ENCODE results near the gene CTDP1. TPM values are rescaled to one million over a fixed set of nuclear protein-coding genes. Genes with fewer than 3 reads are reported as not detected.

Gene CTDP1
- total RNA-seq, 1 donor from 2014 or later = 15.7 TPM

DNA sequence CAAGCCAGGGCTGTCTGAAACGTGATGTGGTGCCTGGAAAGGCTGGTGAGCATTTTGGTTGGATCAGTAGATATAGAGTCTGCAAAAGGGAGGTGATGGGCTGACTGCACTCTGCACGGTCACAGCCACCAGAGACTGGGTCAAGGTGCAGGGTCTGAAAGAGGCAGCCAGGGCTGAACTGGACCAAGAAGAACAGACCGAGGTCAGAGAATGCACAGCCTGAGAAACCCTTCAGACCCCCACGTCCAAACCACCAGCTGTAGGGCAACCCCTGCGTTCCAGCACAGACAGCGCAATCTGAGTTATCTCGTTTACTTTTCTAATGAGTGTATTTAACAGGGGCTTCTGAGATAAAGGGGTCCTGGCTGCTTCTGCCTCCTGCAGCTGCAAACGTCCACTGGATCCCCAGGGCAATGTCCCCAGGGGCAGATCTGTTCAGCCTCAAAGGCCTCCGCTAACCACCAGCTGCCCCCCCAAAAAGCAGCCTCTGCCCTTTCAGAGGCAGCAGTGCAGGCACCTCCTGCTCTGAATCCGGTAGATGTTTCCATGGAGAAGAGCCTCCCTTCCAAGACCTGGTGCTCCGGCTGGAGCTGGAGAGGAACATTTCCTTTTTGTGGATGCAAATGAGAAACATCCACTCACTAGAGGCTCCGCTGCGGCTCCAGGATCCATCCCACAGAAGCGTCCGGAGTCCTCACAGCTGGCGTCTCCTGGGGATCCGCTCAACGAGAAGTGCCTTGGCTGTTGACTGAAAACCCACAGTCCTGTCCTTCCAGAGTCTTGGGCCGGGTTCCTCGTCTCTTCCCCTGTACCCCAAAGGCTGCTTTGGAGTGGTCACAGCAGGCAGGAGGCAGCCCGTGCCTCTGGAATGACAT, 117.2 kb downstream of the CTDP1 start:
- DNase-seq (ENCODE audit: low spot score) (peak; percentile 57), ATAC-seq (peak; percentile 27)
- intact Hi-C loops (cut with DNase I) = no loop called here

DNA sequence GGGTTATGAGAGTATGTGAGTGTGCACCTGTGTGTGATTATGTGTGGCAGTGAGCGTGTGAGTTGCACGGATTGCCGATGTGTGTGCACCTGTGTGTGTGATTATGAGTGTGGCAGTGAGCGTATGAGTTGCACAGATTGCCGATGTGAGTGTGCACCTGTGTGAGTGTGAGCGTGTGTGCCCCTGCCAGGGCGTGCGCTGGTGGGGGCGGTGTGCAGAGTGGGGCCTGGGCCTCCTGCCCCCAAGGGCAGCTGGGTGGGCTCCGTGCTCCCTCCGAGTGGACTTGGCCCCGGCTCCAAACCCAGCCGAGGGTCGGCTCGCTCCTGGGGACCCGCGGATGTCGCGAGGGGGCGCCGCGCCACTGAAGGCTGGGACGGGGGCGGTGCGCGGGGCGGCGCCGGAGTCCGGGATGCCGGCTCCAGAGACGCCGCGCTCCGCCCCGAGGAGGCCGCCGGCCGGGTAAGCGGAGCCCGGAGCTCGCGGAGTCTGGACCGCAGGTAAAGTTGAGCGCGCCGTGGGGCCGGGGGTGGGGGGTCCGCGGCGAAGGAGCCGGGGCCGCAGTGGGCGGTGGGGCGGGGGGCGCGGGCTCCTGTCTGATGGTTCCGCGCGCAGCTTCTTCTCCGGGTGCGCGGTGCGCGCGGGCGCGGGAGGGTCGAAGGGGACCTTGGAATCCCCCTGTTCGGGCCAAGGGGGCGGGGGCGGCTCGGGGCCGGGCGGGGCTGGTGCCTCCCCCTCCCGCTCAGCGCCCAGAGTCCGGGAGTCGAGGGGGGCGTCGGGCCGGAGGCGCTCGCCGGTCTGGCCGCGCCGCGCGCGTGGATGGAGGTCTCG, 118.1 kb downstream of the CTDP1 start, which contains the start of gene KCNG2:
TSS of gene KCNG2 (plus strand) at position 421 of the 828 bp plus-strand sequence. CDS start 65,730 bp downstream, outside the sequence.
- ATAC-seq (peak; percentile 47), DNase-seq (ENCODE audit: low spot score) (peak; percentile 62)
- intact Hi-C loops (cut with DNase I) = no loop called here

DNA sequence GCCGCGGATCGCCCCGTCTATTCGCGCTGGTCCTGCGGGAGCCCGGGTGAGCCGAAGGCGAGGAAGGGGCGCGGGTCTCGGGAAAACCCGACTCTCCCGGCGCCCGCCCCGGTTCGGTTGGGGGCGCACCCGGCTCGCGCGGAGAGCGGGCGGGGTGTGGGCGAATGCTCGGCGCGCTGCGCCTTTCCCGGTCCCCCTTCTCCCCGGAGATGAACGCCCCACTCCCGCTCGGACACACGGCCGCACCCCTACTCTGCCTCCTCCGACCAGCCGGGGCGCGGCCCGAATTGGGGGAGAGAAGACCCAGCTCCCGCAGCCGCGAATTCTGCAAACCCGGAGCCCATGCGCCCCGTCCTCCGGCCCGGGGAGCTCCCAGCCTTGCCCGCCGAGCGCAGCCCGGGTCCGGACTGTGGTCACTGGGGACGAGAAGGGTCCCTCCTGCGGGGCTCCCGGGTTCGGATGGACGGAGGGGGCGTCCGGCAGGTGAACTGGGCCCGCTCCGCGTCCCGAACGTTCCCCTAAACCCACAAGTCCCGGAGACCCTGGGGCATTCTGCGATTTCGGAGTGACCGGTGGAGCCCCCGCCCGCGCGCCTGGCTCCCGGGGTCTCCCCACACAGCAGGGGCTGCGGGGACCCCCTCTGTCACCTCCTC, 118.9 kb downstream of the CTDP1 start:
- ATAC-seq (no peak), DNase-seq (ENCODE audit: low spot score) (peak; percentile 53)
- intact Hi-C loops (cut with DNase I) = no loop called here

DNA sequence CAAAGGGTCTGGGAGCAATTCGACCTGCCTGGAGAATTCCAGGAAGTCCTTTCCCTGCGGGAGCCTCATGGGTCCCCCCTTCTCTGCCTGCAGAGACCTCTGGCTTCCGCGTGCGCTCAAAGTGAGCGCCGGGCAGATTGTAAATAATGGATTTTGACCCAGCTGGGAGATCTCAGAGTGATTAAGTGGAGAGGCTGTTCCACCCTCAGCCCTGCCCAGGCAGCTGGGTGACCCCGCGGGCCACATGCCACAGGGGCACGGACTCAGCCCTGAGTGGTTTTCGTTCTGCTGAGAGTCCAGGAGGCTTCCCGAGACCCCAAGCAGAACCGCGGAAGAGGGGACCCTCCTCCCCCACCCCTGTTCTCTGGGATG, 119.4 kb downstream of the CTDP1 start:
- intact Hi-C loops (cut with DNase I) = no loop called here
- DNase-seq (ENCODE audit: low spot score) (peak; percentile 28), ATAC-seq (no peak)

DNA sequence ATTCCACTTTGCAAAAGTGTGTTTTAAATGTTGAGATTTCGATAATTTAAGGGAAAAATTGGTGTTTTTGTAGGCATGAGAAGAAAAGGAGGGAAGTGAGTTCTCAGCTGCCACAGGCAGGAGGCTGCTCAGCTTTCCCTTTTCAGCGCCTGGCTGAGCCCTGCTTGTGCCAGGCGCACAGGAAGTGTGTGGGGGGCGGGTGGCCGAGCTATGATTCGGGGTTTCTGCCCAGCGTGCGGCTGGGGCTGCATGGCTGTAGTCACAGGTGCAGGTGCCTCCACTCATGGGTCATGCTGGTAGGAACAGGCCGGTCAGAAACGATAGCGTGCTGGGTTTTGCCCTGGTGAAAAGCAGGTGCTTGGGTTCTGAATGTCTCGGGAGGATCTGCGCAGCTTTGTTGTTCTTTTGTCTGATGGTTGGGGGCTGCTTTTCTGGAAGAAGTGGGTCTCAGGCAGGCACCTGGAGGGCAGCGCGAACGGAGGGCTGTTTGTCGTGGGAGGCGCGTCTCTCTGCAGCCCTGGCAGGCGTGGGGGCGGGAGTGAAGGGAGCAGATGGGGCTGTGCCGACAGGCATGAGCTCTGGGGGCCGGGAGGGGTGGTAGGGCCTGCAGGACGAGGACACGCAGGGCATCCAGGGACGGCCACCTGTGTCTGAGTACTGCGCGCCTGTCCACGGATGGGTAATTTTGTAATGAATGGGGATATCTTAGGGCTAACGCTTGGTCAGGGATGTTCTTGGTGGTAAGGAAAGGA, 120.2 kb downstream of the CTDP1 start:
- intact Hi-C loops (cut with DNase I) = no loop called here
- DNase-seq (ENCODE audit: low spot score) = peak; percentile 50
- no peak for ATAC-seq

DNA sequence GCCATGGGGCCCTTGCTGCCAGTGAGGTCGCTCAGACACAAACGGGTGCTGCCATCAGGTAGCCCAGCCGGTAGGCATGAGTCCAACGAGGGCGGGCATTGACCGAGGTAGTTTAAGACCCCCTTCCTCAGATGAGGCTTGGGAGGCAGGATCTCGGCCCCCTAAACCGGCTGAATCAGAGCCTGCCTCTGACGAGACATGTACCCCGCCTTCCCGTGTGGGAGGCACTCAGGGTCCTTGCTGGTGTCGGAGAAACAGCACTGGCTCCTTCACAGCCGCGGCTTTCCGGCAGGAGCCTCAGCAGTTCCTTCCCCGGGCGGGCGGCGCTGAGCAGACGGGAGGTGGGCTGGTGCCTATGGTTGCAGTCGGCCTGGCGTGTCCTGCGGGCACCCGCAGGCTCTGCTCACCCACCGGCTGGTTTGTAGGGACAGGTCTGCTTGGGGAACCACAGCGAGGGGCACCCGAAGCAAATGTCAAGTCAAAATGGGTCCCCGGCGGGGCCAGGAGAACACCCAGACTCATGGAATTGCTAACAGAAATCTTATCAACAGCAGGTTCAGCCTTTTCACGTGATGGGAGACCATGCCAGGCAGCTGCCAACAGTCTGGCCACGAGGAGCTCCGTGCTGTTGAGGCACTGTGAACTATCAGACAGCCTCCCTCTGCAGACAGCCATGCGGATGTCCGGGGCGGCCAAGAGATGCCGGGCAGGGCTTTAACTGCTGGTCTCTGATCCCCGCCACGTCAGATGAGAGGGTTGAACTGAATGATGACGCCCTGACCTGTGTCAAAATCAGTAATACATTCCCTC, 121.0 kb downstream of the CTDP1 start:
- DNase-seq (ENCODE audit: low spot score) = peak; percentile 56
- intact Hi-C loops (cut with DNase I) = no loop called here

GRCh38 chr18:79801217-79801616, 121.6 kb downstream of the CTDP1 start:
- intact Hi-C loops (cut with DNase I) = no loop called here
- peak; percentile 25 for DNase-seq (ENCODE audit: low spot score)
- no peak for ATAC-seq

More for the DNA sequence above, 121.0 kb downstream of the CTDP1 start:
- ATAC-seq = no peak

DNA sequence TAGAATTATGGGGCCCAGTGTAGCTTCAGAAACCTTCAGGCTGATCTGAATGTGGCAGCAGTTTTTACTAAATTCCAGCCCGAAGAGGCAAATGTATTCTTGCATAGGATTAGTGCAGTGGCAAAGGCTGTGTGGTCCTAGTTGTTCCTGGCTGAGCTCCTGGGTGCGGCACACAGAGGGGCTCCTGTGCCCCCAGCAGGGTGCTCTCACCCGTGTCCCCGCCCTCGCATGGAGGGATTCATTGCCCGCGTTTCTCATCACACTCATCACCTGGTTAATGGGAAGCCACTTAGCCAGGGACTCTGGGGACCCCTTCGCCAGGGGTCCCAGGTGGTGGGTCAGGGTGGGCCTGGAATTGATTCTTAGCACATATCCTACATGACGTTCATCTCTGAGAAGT, 122.0 kb downstream of the CTDP1 start:
- DNase-seq (ENCODE audit: low spot score) (peak; percentile 39), ATAC-seq (no peak)
- intact Hi-C loops (cut with DNase I) = no loop called here

- intact Hi-C loops (cut with DNase I) = no loop called here
- DNase-seq (ENCODE audit: low spot score) (peak; percentile 42), ATAC-seq (no peak)
These were observed 122.7 kb downstream of the CTDP1 start for GRCh38 chr18:79802298-79802697.

GRCh38 chr18:79803611-79804051, 124.0 kb downstream of the CTDP1 start:
- intact Hi-C loops (cut with DNase I) = no loop called here
- DNase-seq (ENCODE audit: low spot score) (peak; percentile 27), ATAC-seq (no peak)

Other genes with a start within 250 kb of the CTDP1 start
- gene KCNG2, start 118.1 kb downstream of the CTDP1 start, total RNA-seq = 0.22 TPM

Data from sciatic nerve (tissue), 2 donors.